HG02588 (cell line): Measurements from ENCODE around the gene GSG1L.

Source experiments
- ATAC-seq: cut with Tn5 transposase; IDR thresholded peaks from one replicate; pipeline ENCODE4 v1.9.1; 2021; ENCODE audit warnings: mild to moderate bottlenecking, moderate library complexity; ENCODE audit not compliant: unreplicated experiment

The GSG1L gene

GRCh38 chr16:28092721-28093384 is 29.3 kb upstream of the GSG1L start:
- ATAC-seq, result no peak

- ATAC-seq, result no peak
These were observed 28.1 kb upstream of the GSG1L start for GRCh38 chr16:28091656-28092055.

GRCh38 chr16:28090646-28091377 is 27.3 kb upstream of the GSG1L start:
- ATAC-seq, result no peak

- no peak for ATAC-seq
These were observed 26.5 kb upstream of the GSG1L start for GRCh38 chr16:28089992-28090365.

- no peak for ATAC-seq
These were observed 25.9 kb upstream of the GSG1L start for GRCh38 chr16:28089205-28089991.

- ATAC-seq, result no peak
These were observed 24.3 kb upstream of the GSG1L start for GRCh38 chr16:28087675-28088300.

GRCh38 chr16:28087140-28087660 is 23.7 kb upstream of the GSG1L start:
- ATAC-seq, result no peak

- no peak for ATAC-seq
These were observed 22.9 kb upstream of the GSG1L start for GRCh38 chr16:28086186-28087139.

- ATAC-seq, result no peak
These were observed 22.1 kb upstream of the GSG1L start for GRCh38 chr16:28085389-28086171.

GRCh38 chr16:28084209-28084608 is 20.7 kb upstream of the GSG1L start:
- no peak for ATAC-seq

- no peak for ATAC-seq
These were observed 19.1 kb upstream of the GSG1L start for GRCh38 chr16:28082624-28083023.

GRCh38 chr16:28081391-28081968 is 18.0 kb upstream of the GSG1L start:
- no peak for ATAC-seq

GRCh38 chr16:28078261-28078660 is 14.7 kb upstream of the GSG1L start:
- no peak for ATAC-seq

- ATAC-seq, result no peak
These were observed 10.3 kb upstream of the GSG1L start for GRCh38 chr16:28073836-28074235.

- no peak for ATAC-seq
These were observed 8.6 kb upstream of the GSG1L start for GRCh38 chr16:28072087-28072486.

GRCh38 chr16:28069971-28070794 is 6.7 kb upstream of the GSG1L start:
- ATAC-seq, result no peak

GRCh38 chr16:28068976-28069375 is 5.5 kb upstream of the GSG1L start:
- ATAC-seq, result no peak
